HAP-1 (cell line): ENCODE results near the gene RSPH1.

Experiments used
- DNase-seq, 2 experiments: peaks; one replicate each; pipeline ENCODE4 v3.0.0-alpha.2; 2016 to 2020; ENCODE audit warnings: low spot score in 2 of 2
- H3K27me3 ChIP-seq: fragments of 250-450 bp; sonication (Bioruptor Pico); 2 replicates; pipeline ENCODE4 v1.5.1; 2020; ENCODE audit warnings: low read depth, mild to moderate bottlenecking, moderate library complexity
- H3K36me3 ChIP-seq: fragments of 250-450 bp; sonication (Bioruptor Pico); replicated peaks from 2 replicates; pipeline ENCODE4 v1.5.1; 2020; ENCODE audit warnings: mild to moderate bottlenecking
- H3K4me1 ChIP-seq: fragments of 250-450 bp; sonication (Bioruptor Pico); 2 replicates; pipeline ENCODE4 v1.5.1; 2020; ENCODE audit warnings: mild to moderate bottlenecking
- H3K4me3 ChIP-seq: fragments of 250-450 bp; sonication (Bioruptor Pico); 2 replicates; pipeline ENCODE4 v1.5.1; 2020; ENCODE audit warnings: mild to moderate bottlenecking, moderate library complexity
- H3K9me3 ChIP-seq: fragments of 250-450 bp; sonication (Bioruptor Pico); 2 replicates; pipeline ENCODE4 v1.5.1; 2020; ENCODE audit warnings: mild to moderate bottlenecking, moderate library complexity
- in situ Hi-C: fragments of 300-500 bp; cut with MboI; formaldehyde crosslinking; loops from 3 replicates; pipeline ENCODE4 v1.14.3; 2020; ENCODE audit warnings: low sequenced_read_pairs, inconsistent platforms, mixed read lengths

RSPH1 gene

DNA sequence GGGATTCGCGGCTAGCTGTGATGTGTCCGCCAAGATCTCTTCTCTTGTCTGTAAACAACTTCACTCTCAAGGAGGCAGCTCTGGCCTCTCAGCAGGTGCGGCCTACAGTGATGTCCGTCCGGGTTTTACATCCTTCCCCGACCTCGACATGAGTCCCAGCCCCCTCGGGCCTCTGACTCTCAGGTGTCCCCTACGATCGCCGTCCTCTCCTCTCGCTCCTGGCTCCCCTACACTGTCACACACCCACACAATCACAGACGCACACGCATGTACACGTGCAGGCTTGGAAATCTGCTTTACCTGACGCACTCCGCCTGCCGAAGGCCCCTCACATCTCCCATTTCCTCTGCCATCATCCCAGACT is 797 bp upstream of the RSPH1 start:
- Histone ChIP-seq H3K9me3 (no peaks in the 10 kb centered on the region), H3K36me3 (no peaks in the 10 kb centered on the region), H3K4me1 (no peaks in the 10 kb centered on the region), H3K4me3 (peak overlapping the region; percentile 41), H3K27me3 (0 out of 2 replicates have a peak, but pooled peaks cover 5% of the 10 kb centered on the region)
- in situ Hi-C loops = no loop called here
- no peak for DNase-seq

DNA sequence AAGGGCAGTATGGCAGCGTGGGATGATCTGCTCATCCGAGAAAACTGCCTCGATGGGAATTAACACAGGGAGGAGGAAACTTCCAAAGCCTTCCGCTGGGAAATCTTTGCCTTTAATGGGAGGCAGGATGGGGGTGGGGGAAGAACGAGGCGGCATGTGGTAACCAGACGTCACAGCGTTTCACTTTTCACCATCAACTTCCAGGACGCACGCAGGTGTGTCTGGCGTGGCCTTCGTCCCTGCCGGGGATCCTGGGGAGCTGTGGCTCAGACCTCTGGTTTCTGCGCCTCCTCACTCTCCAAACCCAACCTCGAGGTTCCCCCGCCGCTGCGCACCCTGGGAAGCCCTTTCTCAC is 282 bp downstream of the RSPH1 start:
- Histone ChIP-seq H3K4me1 (no peaks in the 10 kb centered on the region), H3K36me3 (no peaks in the 10 kb centered on the region), H3K27me3 (0 out of 2 replicates have a peak, but pooled peaks cover 5% of the 10 kb centered on the region), H3K9me3 (no peaks in the 10 kb centered on the region), H3K4me3 (peak overlapping the region; percentile 41)
- DNase-seq = no peak
- in situ Hi-C loops = no loop called here

DNA sequence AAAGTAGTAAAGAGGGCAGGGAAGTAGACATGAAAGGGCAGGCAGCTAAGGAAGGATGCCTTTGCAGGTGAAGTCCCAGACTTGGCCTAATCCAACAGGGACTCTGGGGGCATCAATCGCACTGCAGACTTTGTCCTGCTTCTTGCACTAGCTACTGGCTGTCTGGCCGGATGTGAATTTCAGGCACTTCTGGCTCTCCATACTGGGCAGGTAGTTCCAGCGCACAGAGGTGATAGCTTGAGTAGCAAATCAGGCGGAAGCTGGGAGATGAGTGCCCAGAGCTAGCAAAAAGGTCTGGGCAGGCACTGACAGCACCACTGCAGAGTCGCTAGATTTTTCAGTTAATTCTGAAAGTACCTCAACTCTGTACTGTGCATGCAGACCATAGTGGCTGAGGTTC is 997 bp downstream of the RSPH1 start:
- H3K4me1 ChIP-seq = no peaks in the 10 kb centered on the region
- no peak overlapping the region for H3K4me3 ChIP-seq
- no peak for DNase-seq
- 0 out of 2 replicates have a peak, but pooled peaks cover 5% of the 10 kb centered on the region for H3K27me3 ChIP-seq
- H3K9me3 ChIP-seq = no peaks in the 10 kb centered on the region
- in situ Hi-C loops = no loop called here
- H3K36me3 ChIP-seq = no peaks in the 10 kb centered on the region

DNA sequence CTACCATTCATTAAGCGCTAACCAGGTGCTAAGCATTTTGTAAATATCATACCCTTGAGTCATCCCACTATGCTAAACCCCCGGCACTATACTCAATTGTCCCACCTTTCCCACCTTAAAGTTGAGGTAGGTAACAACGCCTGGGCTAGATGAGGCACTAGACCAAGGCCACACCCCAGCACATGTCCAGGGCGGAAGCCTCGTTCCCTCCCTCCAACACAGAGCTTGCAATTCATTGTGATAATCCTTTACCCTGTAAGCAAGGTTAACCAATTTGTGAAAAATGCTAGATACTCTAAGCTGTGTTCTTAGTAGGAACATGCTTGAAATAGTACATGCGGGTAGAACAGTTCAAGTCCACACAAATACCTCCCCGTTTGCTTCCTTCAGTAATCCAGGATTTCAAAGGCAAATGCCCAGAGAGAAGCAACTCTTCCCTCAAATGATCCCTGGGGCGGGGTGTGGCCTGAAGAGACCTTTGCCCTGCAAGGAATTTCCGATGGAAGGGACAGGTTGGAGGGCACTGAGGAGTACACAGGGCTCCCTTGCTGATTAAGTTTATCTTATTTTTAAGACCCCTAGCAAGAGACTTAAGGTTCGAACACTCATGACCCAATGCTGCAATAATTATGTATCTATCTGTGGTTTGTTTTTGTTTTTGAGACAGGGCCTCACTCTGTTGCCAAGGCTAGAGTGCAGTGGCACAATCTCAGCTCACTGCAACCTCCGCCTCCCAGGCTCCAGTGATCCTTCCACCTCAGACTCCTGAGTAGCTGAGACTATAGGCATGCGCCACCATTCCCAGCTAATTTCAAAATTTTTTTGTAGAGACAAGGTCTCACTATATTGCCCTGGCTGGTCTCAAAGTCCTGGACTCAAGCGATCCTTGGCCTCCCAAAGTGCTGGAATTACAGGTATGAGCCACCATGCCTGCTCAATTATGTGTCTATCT is 2.6 kb downstream of the RSPH1 start:
- no peak overlapping the region for H3K4me3 ChIP-seq
- DNase-seq = no peak
- H3K4me1 ChIP-seq = no peaks in the 10 kb centered on the region
- 0 out of 2 replicates have a peak, but pooled peaks cover 5% of the 10 kb centered on the region for H3K27me3 ChIP-seq
- no peaks in the 10 kb centered on the region for H3K9me3 ChIP-seq
- in situ Hi-C loops = no loop called here
- H3K36me3 ChIP-seq = no peaks in the 10 kb centered on the region

DNA sequence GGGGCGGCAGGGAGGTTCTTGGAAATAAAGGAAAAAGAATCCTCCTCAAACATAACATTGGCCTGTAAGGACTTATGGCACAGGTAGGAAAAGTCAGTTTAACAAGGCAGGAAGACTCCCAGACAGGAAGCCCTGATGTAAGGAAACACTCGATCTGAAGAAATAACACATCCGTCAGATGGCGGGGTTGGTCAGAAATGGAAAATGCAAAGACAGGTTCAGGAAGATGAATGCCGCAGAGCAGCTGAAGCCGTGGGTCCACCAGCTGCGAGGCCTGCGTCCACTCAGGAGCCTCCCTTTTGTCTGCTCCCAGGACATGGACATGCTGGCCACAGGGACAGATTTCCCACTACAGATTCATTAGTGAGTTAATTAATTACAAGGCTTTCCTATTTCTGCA is 3.8 kb downstream of the RSPH1 start:
- Histone ChIP-seq H3K9me3 (no peaks in the 10 kb centered on the region), H3K4me1 (no peaks in the 10 kb centered on the region), H3K4me3 (no peak overlapping the region), H3K27me3 (peaks cover 13% of the 10 kb centered on the region; the same call in 1 of the 2 replicates), H3K36me3 (no peaks in the 10 kb centered on the region)
- DNase-seq = no peak
- in situ Hi-C loops = no loop called here

DNA sequence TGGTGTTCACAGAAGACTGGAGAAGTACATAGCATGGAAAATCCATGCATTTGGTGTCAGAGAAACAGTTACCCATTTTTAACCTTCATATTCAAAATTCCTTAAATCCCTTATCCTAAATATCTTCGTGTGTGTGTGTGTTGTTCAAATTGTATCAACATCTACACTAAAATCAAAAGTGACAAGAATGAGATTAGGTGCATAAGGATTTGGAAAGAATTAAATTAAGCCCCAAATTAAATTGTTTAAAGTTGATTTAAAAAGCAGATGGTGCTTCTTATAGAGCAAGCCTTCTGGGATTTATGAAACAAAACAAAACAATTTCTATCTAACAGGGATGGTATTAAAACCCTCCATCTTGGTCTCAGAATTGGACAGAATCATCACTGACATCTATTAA is 4.7 kb downstream of the RSPH1 start:
- Histone ChIP-seq H3K4me3 (no peak overlapping the region), H3K4me1 (no peaks in the 10 kb centered on the region), H3K27me3 (peaks cover 13% of the 10 kb centered on the region; the same call in 1 of the 2 replicates), H3K36me3 (no peaks in the 10 kb centered on the region), H3K9me3 (no peaks in the 10 kb centered on the region)
- no peak for DNase-seq
- in situ Hi-C loops = no loop called here

DNA sequence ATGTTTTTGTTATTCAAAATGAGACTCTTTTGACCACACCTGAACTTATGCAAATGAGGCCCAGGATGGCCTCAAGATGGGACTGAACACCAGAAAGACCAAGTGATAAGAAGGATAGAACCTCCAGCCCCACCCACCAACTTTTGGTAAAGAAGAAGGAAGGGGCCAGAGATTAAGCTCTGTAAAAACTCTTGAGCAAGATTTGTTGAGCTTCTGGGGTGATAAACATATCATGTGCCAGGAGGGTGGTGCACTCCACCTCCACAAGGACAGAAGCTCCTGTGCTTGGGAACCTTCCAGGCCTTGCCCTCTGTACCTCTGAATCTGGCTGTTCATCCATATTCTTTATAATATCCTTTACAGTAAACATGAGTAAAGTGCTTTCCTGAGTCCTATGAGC is 5.3 kb downstream of the RSPH1 start:
- Histone ChIP-seq H3K27me3 (peaks cover 13% of the 10 kb centered on the region; the same call in 1 of the 2 replicates), H3K9me3 (no peaks in the 10 kb centered on the region), H3K4me3 (no peak overlapping the region), H3K4me1 (no peaks in the 10 kb centered on the region), H3K36me3 (no peaks in the 10 kb centered on the region)
- DNase-seq = no peak
- in situ Hi-C loops = no loop called here

DNA sequence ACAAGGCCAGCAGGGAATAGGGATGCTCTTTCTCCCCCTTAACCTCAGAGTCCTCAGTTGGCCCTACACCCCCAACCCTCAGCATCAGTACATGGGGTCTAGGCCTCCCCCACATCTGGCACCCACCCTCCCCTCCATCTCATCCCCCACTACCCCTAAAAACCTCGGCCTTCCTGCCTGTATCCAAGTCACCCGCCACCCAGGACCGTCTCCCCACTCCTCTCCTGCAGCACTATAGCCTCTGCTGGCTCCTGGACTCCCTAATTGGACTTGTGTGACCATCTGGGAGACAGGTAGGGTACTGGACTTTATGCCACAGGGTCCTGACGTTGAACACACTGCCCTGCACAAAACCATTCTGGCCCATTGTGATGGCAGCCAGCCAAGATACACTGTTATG is 6.0 kb downstream of the RSPH1 start:
- no peak for DNase-seq
- Histone ChIP-seq H3K4me3 (no peak overlapping the region), H3K9me3 (no peaks in the 10 kb centered on the region), H3K27me3 (peaks cover 11% of the 10 kb centered on the region), H3K36me3 (no peaks in the 10 kb centered on the region), H3K4me1 (no peaks in the 10 kb centered on the region)
- in situ Hi-C loops = no loop called here

DNA sequence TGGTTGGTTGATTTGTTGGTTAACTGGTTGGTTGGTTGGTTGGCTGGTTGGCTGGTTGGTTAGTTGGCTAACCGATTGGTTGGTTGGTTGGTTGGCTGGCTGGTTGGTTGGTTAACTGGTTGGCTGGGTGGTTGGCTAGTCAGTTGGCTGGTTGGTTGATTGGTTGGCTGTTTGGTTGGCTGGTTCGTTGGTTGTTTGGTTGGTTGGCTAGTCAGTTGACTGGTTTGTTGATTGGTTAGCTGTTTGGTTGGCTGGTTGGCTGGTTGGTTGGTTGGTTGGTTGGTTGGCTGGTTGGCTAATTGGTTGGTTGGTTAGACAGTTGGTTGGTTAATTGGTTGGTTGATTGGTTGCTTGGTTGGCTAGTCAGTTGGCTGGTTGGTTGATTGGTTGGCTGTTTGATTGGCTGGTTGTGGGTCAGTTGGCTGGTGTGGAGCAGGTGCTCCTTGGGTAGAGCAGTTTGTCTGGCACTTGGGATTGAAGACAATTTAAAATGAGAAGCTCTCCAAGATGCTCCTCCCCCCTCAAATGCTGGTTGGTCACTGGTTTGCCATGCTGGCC is 6.9 kb downstream of the RSPH1 start:
- in situ Hi-C loops = no loop called here
- H3K9me3 ChIP-seq = no peaks in the 10 kb centered on the region
- H3K36me3 ChIP-seq = no peaks in the 10 kb centered on the region
- no peaks in the 10 kb centered on the region for H3K4me1 ChIP-seq
- H3K27me3 ChIP-seq = peaks cover 13% of the 10 kb centered on the region
- H3K4me3 ChIP-seq = no peak overlapping the region
- DNase-seq = no peak

DNA sequence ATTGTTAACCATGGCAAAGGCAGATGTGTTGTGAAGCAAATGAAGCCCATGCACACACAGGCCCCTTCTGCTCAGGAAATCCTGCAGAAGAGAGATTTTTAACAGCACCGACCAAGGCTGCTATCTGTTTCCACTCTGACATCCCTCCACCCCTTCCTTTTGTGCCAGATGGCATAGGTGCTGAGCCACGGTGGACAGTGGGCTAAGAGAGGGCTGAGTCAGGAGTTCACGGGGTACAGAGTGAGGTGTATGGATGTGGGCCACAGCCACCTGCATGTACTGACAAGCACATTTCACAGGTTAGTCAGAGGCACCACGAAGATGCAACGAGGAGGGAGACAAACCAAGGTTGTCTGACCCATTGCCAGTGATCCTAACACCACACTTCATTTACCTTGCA is 9.5 kb downstream of the RSPH1 start:
- H3K4me1 ChIP-seq = no peaks in the 10 kb centered on the region
- no peak overlapping the region for H3K4me3 ChIP-seq
- no peaks in the 10 kb centered on the region for H3K9me3 ChIP-seq
- in situ Hi-C loops = no loop called here
- peaks cover 16% of the 10 kb centered on the region for H3K27me3 ChIP-seq
- no peak for DNase-seq
- H3K36me3 ChIP-seq = no peaks in the 10 kb centered on the region

DNA sequence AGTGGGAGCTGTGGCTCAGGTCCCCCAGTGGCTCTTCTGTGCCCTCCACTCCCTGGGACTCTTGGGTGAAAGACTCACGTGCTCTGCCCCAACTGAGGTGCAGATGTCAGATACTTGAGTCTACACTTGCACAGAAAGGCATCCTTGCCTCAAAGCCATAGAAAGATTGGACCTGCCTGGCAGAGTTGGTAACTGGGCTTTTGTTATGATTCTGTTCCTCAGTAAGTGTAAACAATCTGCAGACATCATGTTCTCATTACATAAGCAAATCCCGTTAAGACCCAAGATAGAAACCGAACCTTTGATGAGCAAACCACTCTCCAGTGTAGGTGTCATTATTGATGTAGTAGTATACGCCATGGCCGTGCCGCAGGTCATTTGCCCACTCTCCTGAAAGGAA is 10.0 kb downstream of the RSPH1 start:
- Histone ChIP-seq H3K4me1 (no peaks in the 10 kb centered on the region), H3K9me3 (no peaks in the 10 kb centered on the region), H3K4me3 (no peak overlapping the region), H3K36me3 (no peaks in the 10 kb centered on the region), H3K27me3 (peaks cover 16% of the 10 kb centered on the region)
- DNase-seq = no peak
- in situ Hi-C loops = no loop called here

DNA sequence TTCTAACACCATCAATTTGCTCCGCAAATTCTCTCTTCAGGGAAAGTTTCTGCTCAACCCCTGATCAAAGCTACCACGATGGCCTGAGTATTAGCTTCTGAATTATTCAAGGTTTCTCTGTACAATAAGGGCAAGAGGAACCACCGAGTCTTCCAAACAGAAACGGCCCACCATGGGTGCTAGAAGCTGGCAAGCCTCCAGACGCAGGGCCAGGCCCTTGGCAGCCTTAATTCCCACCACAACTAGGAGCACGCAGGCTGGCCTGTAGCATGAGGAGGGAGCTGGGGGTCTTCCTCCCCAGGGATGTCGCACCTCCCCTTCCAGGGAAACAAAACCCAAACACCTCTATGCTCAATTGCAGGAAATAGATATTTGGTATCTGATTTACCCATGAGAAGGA is 11.1 kb downstream of the RSPH1 start:
- DNase-seq = no peak
- H3K4me3 ChIP-seq = no peak overlapping the region
- H3K36me3 ChIP-seq = no peaks in the 10 kb centered on the region
- no peaks in the 10 kb centered on the region for H3K4me1 ChIP-seq
- H3K9me3 ChIP-seq = no peaks in the 10 kb centered on the region
- in situ Hi-C loops = no loop called here
- H3K27me3 ChIP-seq = peaks cover 16% of the 10 kb centered on the region

DNA sequence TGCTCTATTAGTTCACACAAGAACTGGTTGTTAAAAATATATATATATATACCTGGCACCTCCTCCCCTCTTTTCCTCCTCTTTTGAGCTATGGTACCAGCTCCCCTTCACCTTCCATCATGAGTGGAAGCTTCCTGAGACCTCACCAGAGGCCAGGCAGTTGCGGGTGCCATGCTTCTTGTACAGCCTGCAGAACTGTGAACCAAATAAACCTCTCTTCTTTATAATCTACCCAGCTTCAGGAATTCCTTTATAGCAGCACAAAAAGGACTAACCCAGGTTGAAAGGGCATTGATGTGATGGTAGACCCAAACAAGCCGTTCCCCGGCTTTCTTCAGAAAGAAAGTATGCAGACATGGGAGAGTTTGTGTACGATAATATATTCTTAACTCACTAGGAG is 14.9 kb downstream of the RSPH1 start:
- no peak for DNase-seq
- Histone ChIP-seq H3K4me1 (no peaks in the 10 kb centered on the region), H3K4me3 (no peak overlapping the region), H3K36me3 (no peaks in the 10 kb centered on the region), H3K27me3 (peaks cover 10% of the 10 kb centered on the region; the same call in 1 of the 2 replicates), H3K9me3 (no peaks in the 10 kb centered on the region)
- in situ Hi-C loops = no loop called here

DNA sequence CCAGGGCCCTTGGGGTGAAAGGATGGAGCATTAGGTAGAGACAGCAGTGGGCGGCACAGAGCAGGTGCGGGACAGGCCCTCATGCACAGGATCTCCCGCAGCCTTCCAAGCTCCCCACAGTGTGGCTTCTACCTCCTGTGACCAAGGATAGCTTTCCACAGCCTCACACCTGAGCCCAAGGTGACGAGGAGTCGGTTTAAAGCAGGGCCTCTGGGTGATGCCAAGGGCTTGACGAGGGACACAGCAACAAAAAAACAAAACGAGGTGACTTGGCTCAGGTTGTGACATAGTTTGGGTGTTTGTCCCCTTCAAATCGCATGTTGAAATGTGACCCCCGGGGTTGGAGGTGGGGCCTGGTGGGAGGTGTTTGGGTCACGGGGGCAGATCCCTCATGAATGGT is 15.3 kb downstream of the RSPH1 start:
- Histone ChIP-seq H3K4me3 (no peak overlapping the region), H3K27me3 (peaks cover 10% of the 10 kb centered on the region; the same call in 1 of the 2 replicates), H3K36me3 (no peaks in the 10 kb centered on the region), H3K9me3 (no peaks in the 10 kb centered on the region), H3K4me1 (no peaks in the 10 kb centered on the region)
- in situ Hi-C loops = no loop called here
- DNase-seq = no peak
